NCI-H2227 (cell line): ENCODE results near the gene LGALS12.
"Not testable (repeated sequence)": the region's sequence is repeated elsewhere in the genome, so short reads cannot be mapped to it uniquely, and the experiment has no call there.

Experiments
- DNase-seq: peaks from one replicate; lab custom pipeline; 2025; ENCODE audit not compliant: unreplicated experiment; lab: John Stamatoyannopoulos, UW

Gene LGALS12

GRCh38 chr11:63532799-63533475 lies 27.1 kb downstream of the LGALS12 start:
- no peak for DNase-seq

GRCh38 chr11:63534076-63534475 lies 28.2 kb downstream of the LGALS12 start:
- no peak for DNase-seq

- no peak for DNase-seq
These were observed 29.1 kb downstream of the LGALS12 start for GRCh38 chr11:63534895-63535461.

- DNase-seq = no peak
These were observed 29.9 kb downstream of the LGALS12 start for GRCh38 chr11:63535734-63536133.

- no peak for DNase-seq
These were observed 30.9 kb downstream of the LGALS12 start, which contains the start of gene PLAAT4 for GRCh38 chr11:63536669-63537292. PLAAT4 (plus strand) TSS chr11:63536808; CDS start chr11:63536869, 61 bp downstream.

GRCh38 chr11:63537293-63538101 lies 31.6 kb downstream of the LGALS12 start:
- no peak for DNase-seq

GRCh38 chr11:63542506-63542905 lies 36.6 kb downstream of the LGALS12 start:
- DNase-seq = not testable (repeated sequence)

- DNase-seq = no peak
These were observed 37.8 kb downstream of the LGALS12 start for GRCh38 chr11:63543711-63544110.

GRCh38 chr11:63547061-63547460 lies 41.2 kb downstream of the LGALS12 start:
- no peak for DNase-seq

GRCh38 chr11:63548178-63548577 lies 42.3 kb downstream of the LGALS12 start:
- no peak for DNase-seq

- DNase-seq = no peak
These were observed 43.5 kb downstream of the LGALS12 start for GRCh38 chr11:63549411-63549810.

GRCh38 chr11:63550156-63550700 lies 44.3 kb downstream of the LGALS12 start:
- DNase-seq = not testable (repeated sequence)

- no peak for DNase-seq
These were observed 45.4 kb downstream of the LGALS12 start for GRCh38 chr11:63551091-63551888.

GRCh38 chr11:63551889-63552266 lies 46.0 kb downstream of the LGALS12 start:
- no peak for DNase-seq

GRCh38 chr11:63552921-63553320 lies 47.0 kb downstream of the LGALS12 start:
- no peak for DNase-seq

- DNase-seq = no peak
These were observed 47.9 kb downstream of the LGALS12 start for GRCh38 chr11:63553759-63554158.

- no peak for DNase-seq
These were observed 49.0 kb downstream of the LGALS12 start for GRCh38 chr11:63554877-63555223.

GRCh38 chr11:63556404-63557013 lies 50.6 kb downstream of the LGALS12 start:
- DNase-seq = no peak

GRCh38 chr11:63557570-63557969 lies 51.7 kb downstream of the LGALS12 start:
- DNase-seq = no peak
